ENCODE data around the gene NABP2.

The NABP2 gene

GRCh38 chr12:56241424-56242303 is 17.5 kb downstream of the NABP2 start:
- no peaks in the 10 kb centered on the region for H3K27me3 ChIP-seq (replicated peaks)
- in situ Hi-C loops (cut with HindIII; ENCODE audit: low pct_ligation_motif_present, low sequenced_read_pairs): no loop called here
- no peak overlapping the region for H3K27ac ChIP-seq
- H3K4me3 ChIP-seq (ENCODE audit: low read depth, low read length): no peak overlapping the region
- DNase-seq: no peak
- TF ChIP-seq CTCF (IDR thresholded peaks at IDR 0.05; ENCODE audit: low read depth, low read length, missing control alignments): no peak
- peaks cover 62% of the 10 kb centered on the region for H3K36me3 ChIP-seq (replicated peaks)

DNA sequence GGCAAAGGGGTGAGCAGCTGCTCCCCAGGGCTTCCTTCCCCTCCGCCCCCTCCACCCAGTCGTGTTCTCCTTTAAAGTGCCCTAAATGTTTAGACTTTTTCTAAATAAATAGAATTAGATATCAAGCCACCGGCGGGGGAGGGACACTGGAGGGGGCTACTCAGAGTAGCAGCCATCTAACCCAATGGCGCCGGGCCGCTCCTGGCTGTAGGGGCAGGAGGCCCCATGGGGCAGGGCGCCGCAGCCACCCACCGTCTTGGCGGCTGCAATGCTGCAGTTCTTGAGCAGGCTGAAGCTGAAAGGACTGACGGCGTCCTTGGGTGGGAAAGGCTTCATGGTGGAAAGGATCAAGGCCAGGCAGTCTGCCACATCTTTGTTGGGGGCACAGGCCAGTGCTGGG is 18.8 kb downstream of the NABP2 start:
- in situ Hi-C loops (cut with HindIII; ENCODE audit: low pct_ligation_motif_present, low sequenced_read_pairs): no loop called here
- TF ChIP-seq CTCF (IDR thresholded peaks at IDR 0.05; ENCODE audit: low read depth, low read length, missing control alignments): no peak

DNA sequence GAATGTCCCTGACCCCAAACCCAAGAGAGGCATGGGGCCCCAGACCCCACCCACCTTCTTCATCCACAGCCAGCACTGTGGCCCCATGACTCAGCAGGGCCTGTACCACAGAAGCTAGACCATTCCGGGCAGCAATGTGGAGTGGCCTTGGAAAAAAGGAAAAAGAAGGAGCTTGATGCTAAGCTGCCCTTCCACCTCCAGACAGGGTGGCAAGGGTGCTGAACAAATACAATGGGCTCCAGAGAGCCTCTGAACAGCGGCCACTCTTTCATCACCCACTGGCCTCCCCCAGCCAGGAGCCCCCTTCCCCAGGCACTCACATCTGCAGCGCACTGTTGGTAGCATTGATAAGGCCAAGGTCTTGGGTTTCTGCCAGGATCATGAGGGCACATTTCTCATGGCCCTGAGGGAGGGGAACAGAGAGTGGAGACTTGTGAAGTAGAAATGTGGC is 19.6 kb downstream of the NABP2 start:
- no peak for DNase-seq
- peaks cover 76% of the 10 kb centered on the region for H3K36me3 ChIP-seq (replicated peaks)
- no peak overlapping the region for H3K27ac ChIP-seq
- TF ChIP-seq CTCF (IDR thresholded peaks at IDR 0.05; ENCODE audit: low read depth, low read length, missing control alignments): no peak
- in situ Hi-C loops (cut with HindIII; ENCODE audit: low pct_ligation_motif_present, low sequenced_read_pairs): no loop called here
- H3K27me3 ChIP-seq (replicated peaks): no peaks in the 10 kb centered on the region
- H3K4me3 ChIP-seq (ENCODE audit: low read depth, low read length): no peak overlapping the region

More for the DNA sequence above, 18.8 kb downstream of the NABP2 start:
- no peak overlapping the region for H3K4me3 ChIP-seq (ENCODE audit: low read depth, low read length)
- no peak for DNase-seq
- H3K36me3 ChIP-seq (replicated peaks): peaks cover 68% of the 10 kb centered on the region
- no peak overlapping the region for H3K27ac ChIP-seq
- no peaks in the 10 kb centered on the region for H3K27me3 ChIP-seq (replicated peaks)

- Histone ChIP-seq H3K36me3 (replicated peaks) (peaks cover 82% of the 10 kb centered on the region), H3K27me3 (replicated peaks) (no peaks in the 10 kb centered on the region), H3K4me3 (ENCODE audit: low read depth, low read length) (no peak overlapping the region), H3K27ac (no peak overlapping the region)
- no peak for DNase-seq
- TF ChIP-seq CTCF (IDR thresholded peaks at IDR 0.05; ENCODE audit: low read depth, low read length, missing control alignments): no peak
- in situ Hi-C loops (cut with HindIII; ENCODE audit: low pct_ligation_motif_present, low sequenced_read_pairs): no loop called here
Measured at GRCh38 chr12:56244494-56244893, 20.4 kb downstream of the NABP2 start.

DNA sequence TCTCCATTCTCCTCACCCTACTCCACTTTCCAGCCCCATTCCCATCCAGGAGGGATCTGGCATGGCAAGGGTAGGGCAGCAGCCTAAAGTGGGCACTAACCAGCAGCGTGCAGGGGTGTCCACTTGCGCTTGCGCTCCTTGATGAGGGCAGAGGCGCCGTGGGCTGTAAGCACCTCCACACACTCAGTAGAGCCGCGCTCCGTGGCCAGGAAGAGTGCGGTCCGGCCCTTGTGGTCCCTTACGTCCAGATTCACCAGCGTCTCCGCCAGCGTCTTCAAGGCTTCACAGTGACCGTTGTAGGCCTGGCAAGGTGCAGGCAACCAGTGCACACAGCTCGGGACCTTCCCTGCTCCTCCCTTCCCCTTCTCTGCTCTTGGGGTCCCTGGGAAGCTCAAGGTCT is 23.8 kb downstream of the NABP2 start:
- no peak for DNase-seq
- Histone ChIP-seq H3K4me3 (ENCODE audit: low read depth, low read length) (no peak overlapping the region), H3K27me3 (replicated peaks) (no peaks in the 10 kb centered on the region), H3K36me3 (replicated peaks) (peaks cover 85% of the 10 kb centered on the region), H3K27ac (no peak overlapping the region)
- no peak for TF ChIP-seq CTCF (IDR thresholded peaks at IDR 0.05; ENCODE audit: low read depth, low read length, missing control alignments)
- in situ Hi-C loops (cut with HindIII; ENCODE audit: low pct_ligation_motif_present, low sequenced_read_pairs): no loop called here
